Endometrial microvascular endothelial cells (primary cell): ENCODE measurements around the gene ILDR2. TPM values are rescaled to one million over a fixed set of nuclear protein-coding genes. Genes with fewer than 3 reads are reported as not detected.

Experiments used
- in situ Hi-C: cut with HindIII; loops from 2 replicates; pipeline ENCODE4 v1.10.0; 2017; ENCODE audit warnings: low sequenced_read_pairs, low pct_unique_long_range_greater_than_20kb; ENCODE audit errors: inconsistent ontology term
- total RNA-seq: library from RNA; depleted of rRNA; stranded (reverse); fragments of >200 nt; gene quantifications from one replicate; pipeline ENCODE4 v1.2.3, GENCODE V29; 2015; ENCODE audit errors: inconsistent ontology term

ILDR2 gene
- total RNA-seq, 1 donor from 2014 or later: not detected

GRCh38 chr1:166859597-166859996 is 115.7 kb downstream of the ILDR2 start:
- in situ Hi-C loops: no loop called here

GRCh38 chr1:166858726-166859419 is 116.5 kb downstream of the ILDR2 start:
- in situ Hi-C loops: no loop called here

Other genes with a start within 250 kb of the ILDR2 start
- gene POGK, start 136.1 kb downstream of the ILDR2 start, total RNA-seq: 23.6 TPM
- gene TADA1, start 99.3 kb downstream of the ILDR2 start, total RNA-seq: 12.0 TPM
- not detected for gene MAEL, start 13.7 kb upstream of the ILDR2 start, total RNA-seq
- gene GPA33, start 114.8 kb upstream of the ILDR2 start, total RNA-seq: not detected
- gene STYXL2, start 118.5 kb upstream of the ILDR2 start, total RNA-seq: not detected
- gene POU2F1, start 245.3 kb upstream of the ILDR2 start, total RNA-seq: 1.9 TPM